ENCODE measurements around the gene RAB6B.

RAB6B gene
- long read RNA-seq, full-length matches to known transcripts: 26 of 43 reads
- long read RNA-seq, partial matches to known transcripts: 5 of 43 reads
- long read RNA-seq, other reads (novel, unspliced or antisense): 12 of 43 reads

DNA sequence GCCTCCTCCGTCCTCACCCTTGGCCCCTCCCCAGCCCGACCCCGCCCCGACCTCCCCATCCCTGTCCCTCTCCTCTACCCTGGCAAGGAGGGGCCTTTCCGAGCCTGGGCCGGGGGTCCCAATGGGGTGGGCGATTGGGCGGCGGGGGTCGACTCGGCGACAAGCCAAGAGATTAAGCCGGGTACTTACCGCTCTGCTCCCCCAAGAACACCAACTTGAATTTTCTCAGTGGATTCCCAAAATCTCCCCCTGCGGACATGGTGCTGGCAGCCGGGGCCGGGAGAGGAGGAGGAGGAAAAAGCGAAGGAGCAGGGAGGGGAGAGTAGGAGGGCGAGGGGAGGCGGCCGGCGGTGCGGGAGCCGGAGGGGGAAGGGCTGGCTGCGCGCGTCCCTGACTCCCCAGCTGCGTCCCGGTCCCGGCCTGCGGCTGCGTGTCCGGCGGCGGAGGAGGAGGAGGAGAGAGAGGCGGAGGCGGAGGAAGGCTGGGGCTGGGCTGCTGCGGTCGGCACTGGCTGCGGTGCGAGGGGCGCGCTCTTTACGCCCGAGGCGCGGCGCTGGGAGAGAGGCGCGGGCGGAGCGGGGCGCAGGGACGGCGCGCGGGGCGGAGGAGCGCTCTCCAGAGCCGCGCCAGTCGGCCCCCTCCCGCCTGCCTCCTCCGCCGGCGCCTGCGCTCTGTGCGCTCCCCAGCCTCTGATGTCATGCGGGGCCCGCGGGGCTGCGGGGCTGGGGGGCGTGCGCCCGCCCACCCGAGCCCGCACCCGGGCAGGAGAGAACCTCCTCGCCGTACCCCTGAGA, at the start of gene RAB6B:
Gene RAB6B, minus strand, starts transcription at position 675 of the 794 bp plus-strand sequence. Its CDS starts 416 bp downstream, at position 259.
- Histone ChIP-seq H3K27me3 (ENCODE audit: insufficient read depth, poor library complexity, severe bottlenecking) (peaks cover 6% of the 10 kb centered on the region), H3K4me3 (replicated peaks; ENCODE audit: insufficient read depth, low read length) (peak within 1 kb of the TSS; percentile 51), H3K27ac (replicated peaks) (no peak within 1 kb of the TSS)
- peak; percentile 20 to 29 for DNase-seq (ENCODE audit: low read depth in 1 of 2, low spot score in 1 of 2)
- TF ChIP-seq, protein P1, sequence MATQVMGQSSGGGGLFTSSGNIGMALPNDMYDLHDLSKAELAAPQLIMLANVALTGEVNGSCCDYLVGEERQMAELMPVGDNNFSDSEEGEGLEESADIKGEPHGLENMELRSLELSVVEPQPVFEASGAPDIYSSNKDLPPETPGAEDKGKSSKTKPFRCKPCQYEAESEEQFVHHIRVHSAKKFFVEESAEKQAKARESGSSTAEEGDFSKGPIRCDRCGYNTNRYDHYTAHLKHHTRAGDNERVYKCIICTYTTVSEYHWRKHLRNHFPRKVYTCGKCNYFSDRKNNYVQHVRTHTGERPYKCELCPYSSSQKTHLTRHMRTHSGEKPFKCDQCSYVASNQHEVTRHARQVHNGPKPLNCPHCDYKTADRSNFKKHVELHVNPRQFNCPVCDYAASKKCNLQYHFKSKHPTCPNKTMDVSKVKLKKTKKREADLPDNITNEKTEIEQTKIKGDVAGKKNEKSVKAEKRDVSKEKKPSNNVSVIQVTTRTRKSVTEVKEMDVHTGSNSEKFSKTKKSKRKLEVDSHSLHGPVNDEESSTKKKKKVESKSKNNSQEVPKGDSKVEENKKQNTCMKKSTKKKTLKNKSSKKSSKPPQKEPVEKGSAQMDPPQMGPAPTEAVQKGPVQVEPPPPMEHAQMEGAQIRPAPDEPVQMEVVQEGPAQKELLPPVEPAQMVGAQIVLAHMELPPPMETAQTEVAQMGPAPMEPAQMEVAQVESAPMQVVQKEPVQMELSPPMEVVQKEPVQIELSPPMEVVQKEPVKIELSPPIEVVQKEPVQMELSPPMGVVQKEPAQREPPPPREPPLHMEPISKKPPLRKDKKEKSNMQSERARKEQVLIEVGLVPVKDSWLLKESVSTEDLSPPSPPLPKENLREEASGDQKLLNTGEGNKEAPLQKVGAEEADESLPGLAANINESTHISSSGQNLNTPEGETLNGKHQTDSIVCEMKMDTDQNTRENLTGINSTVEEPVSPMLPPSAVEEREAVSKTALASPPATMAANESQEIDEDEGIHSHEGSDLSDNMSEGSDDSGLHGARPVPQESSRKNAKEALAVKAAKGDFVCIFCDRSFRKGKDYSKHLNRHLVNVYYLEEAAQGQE (IDR thresholded peaks at IDR 0.05; ENCODE audit: insufficient replicate concordance, low read depth): no peak
- TF ChIP-seq, protein P2, sequence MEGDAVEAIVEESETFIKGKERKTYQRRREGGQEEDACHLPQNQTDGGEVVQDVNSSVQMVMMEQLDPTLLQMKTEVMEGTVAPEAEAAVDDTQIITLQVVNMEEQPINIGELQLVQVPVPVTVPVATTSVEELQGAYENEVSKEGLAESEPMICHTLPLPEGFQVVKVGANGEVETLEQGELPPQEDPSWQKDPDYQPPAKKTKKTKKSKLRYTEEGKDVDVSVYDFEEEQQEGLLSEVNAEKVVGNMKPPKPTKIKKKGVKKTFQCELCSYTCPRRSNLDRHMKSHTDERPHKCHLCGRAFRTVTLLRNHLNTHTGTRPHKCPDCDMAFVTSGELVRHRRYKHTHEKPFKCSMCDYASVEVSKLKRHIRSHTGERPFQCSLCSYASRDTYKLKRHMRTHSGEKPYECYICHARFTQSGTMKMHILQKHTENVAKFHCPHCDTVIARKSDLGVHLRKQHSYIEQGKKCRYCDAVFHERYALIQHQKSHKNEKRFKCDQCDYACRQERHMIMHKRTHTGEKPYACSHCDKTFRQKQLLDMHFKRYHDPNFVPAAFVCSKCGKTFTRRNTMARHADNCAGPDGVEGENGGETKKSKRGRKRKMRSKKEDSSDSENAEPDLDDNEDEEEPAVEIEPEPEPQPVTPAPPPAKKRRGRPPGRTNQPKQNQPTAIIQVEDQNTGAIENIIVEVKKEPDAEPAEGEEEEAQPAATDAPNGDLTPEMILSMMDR (IDR thresholded peaks at IDR 0.05; ENCODE audit: insufficient read depth, low read length): no peak
- TF ChIP-seq SPI1 (IDR thresholded peaks at IDR 0.05; ENCODE audit: borderline replicate concordance, low read depth): no peak
- no peak for TF ChIP-seq GABPA (IDR thresholded peaks at IDR 0.05; ENCODE audit: low read depth)
- TF ChIP-seq POLR2AphosphoS5 (IDR thresholded peaks at IDR 0.05; ENCODE audit: low read depth): no peak

DNA sequence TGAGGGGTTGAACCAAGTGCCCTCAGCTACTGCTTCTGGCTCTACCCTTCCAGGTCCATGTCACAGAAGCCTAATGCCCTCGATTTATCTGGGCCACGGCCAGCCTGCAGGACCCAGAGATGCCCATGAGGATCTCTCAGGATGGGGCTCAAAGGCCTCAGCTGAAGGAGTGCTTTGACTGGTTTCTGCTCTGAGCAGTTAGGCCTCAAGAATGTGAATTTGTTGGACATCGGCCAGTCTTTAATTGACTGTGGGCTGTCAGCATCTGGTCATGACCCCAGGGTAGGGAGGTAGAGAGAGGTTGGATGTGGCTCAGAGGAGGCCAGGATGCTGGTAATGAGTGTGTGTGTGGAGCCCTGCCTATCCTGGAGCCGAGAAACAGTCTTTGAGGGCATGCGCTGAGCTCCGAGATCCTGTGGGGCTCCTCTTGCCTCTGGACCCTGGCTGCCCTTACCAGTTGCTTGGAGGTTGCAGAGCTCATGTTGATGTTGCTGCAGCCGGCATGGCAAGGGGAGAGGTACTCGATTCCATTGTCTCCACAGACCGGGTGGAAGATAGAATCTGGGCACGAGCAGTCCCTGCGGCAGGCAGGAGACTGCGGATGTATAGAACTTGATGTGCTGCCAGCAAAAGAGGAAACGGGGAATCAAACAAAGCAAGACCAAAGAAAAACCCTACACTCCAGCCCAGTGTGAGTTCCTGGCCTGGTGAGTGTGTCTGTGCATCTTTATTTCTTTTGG, 49.1 kb upstream of the RAB6B start:
- H3K27me3 ChIP-seq (ENCODE audit: insufficient read depth, poor library complexity, severe bottlenecking): no peaks in the 10 kb centered on the region
- DNase-seq (ENCODE audit: low read depth in 1 of 2, low spot score in 1 of 2): peak in 1 of 2 experiments; percentile 28
- no peak overlapping the region for H3K27ac ChIP-seq (replicated peaks)
- no peak overlapping the region for H3K4me3 ChIP-seq (replicated peaks; ENCODE audit: insufficient read depth, low read length)
- peak; percentile 75 for TF ChIP-seq SPI1 (IDR thresholded peaks at IDR 0.05; ENCODE audit: borderline replicate concordance, low read depth)
- TF ChIP-seq, protein P2 (IDR thresholded peaks at IDR 0.05; ENCODE audit: insufficient read depth, low read length): no peak

DNA sequence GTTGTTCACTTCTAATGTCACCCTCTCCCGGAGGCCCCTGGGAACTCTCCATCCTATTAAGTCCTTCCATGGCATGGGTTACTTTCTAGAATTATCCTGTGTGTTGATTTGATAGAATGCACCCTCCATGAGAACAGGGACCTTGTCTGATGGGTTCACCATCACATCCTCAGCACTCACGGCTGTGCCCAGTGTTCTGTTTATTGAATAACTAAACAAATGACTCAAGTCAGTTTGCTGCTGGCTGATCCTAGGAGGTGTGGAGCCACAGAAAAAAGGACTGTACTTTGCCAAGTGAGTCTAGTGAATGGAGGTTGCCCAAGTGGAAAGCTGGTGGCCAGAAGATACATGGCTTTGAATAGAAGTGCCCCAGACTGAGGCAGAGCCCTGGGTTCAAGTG, 48.5 kb upstream of the RAB6B start:
- Histone ChIP-seq H3K27me3 (ENCODE audit: insufficient read depth, poor library complexity, severe bottlenecking) (no peaks in the 10 kb centered on the region), H3K4me3 (replicated peaks; ENCODE audit: insufficient read depth, low read length) (no peak overlapping the region), H3K27ac (replicated peaks) (no peak overlapping the region)
- DNase-seq (ENCODE audit: low read depth in 1 of 2, low spot score in 1 of 2): no peak
- TF ChIP-seq, protein P1 (IDR thresholded peaks at IDR 0.05; ENCODE audit: insufficient replicate concordance, low read depth): no peak
- TF ChIP-seq GABPA (IDR thresholded peaks at IDR 0.05; ENCODE audit: low read depth) (no peak), POLR2AphosphoS5 (IDR thresholded peaks at IDR 0.05; ENCODE audit: low read depth) (no peak), SPI1 (IDR thresholded peaks at IDR 0.05; ENCODE audit: borderline replicate concordance, low read depth) (no peak)
- TF ChIP-seq, protein P2 (IDR thresholded peaks at IDR 0.05; ENCODE audit: insufficient read depth, low read length): no peak

All from HL-60 (cell line).